Thoracic aorta (tissue), 2 donors: ENCODE data around the gene RASSF3. TPM values are rescaled to one million over a fixed set of nuclear protein-coding genes. Genes with fewer than 3 reads are reported as not detected.

ENCODE experiments used
- ATAC-seq: fragments of 150-250 bp; one replicate; pipeline ENCODE4 v1.8.0; 2017; ENCODE audit warnings: low read depth; ENCODE audit not compliant: insufficient number of reproducible peaks, low FRiP score
- DNase-seq: peaks from one replicate; pipeline ENCODE4 v3.0.0-alpha.2; 2020; ENCODE audit warnings: low spot score
- H3K27ac ChIP-seq, 2 donors: fragments of 200-600 bp; sonication (generic); 1 replicate in 1 of 2; 2 replicates in 1 of 2; pipeline ENCODE4 v1.5.1; 2016; ENCODE audit warnings: mild to moderate bottlenecking in 2 of 2, moderate library complexity in 2 of 2
- H3K27me3 ChIP-seq: fragments of 200-600 bp; sonication (generic); replicated peaks from 2 replicates; pipeline ENCODE4 v1.6.0; 2016; ENCODE audit warnings: mild to moderate bottlenecking; ENCODE audit not compliant: insufficient read depth
- H3K36me3 ChIP-seq: fragments of 200-600 bp; sonication (generic); one replicate; pipeline ENCODE4 v1.5.1; 2016
- H3K4me1 ChIP-seq, 2 donors: fragments of 200-600 bp; sonication (generic); 1 replicate in 1 of 2; 2 replicates in 1 of 2; pipeline versions ENCODE4 v1.5.1 to v1.6.0; 2016; ENCODE audit warnings: low read depth in 2 of 2, mild to moderate bottlenecking in 1 of 2; ENCODE audit not compliant: control insufficient read depth in 1 of 2
- H3K4me3 ChIP-seq: fragments of 200-600 bp; sonication (generic); 2 replicates; pipeline ENCODE4 v1.5.1; 2016; ENCODE audit warnings: mild to moderate bottlenecking
- H3K9me3 ChIP-seq: fragments of 200-600 bp; sonication (generic); 2 replicates; pipeline ENCODE4 v1.5.1; 2016
- CTCF ChIP-seq: fragments of 200-600 bp; sonication (generic); IDR thresholded peaks from one replicate; pipeline ENCODE4 v1.5.1; 2019; ENCODE audit warnings: antibody characterized with exemption
- total RNA-seq, 2 donors: library from RNA; depleted of rRNA; stranded (reverse); fragments of >200 nt; gene quantifications; one replicate each; pipeline versions ENCODE4 v1.1.0 to v1.2.3, GENCODE V29; 2016

Gene RASSF3
- total RNA-seq, 2 donors from 2014 or later: 126 to 149 TPM

- Histone ChIP-seq H3K36me3 (no peaks in the 10 kb centered on the region), H3K9me3 (no peaks in the 10 kb centered on the region), H3K27ac (no peak overlapping the region), H3K27me3 (no peaks in the 10 kb centered on the region), H3K4me1 (no peaks in the 10 kb centered on the region), H3K4me3 (no peak overlapping the region)
- TF ChIP-seq CTCF: no peak
- DNase-seq: no peak
- no peak for ATAC-seq
These were observed 11.5 kb upstream of the RASSF3 start for GRCh38 chr12:64598831-64599230.

GRCh38 chr12:64600164-64600561 lies 10.1 kb upstream of the RASSF3 start:
- Histone ChIP-seq H3K27me3 (no peaks in the 10 kb centered on the region), H3K27ac (no peak overlapping the region)

GRCh38 chr12:64603183-64603841 lies 7.0 kb upstream of the RASSF3 start:
- ATAC-seq: no peak
- H3K27ac ChIP-seq: no peak overlapping the region
- DNase-seq: no peak
- no peaks in the 10 kb centered on the region for H3K27me3 ChIP-seq
- no peaks in the 10 kb centered on the region for H3K9me3 ChIP-seq
- TF ChIP-seq CTCF: no peak
- H3K36me3 ChIP-seq: no peaks in the 10 kb centered on the region
- no peak overlapping the region for H3K4me3 ChIP-seq
- no peaks in the 10 kb centered on the region for H3K4me1 ChIP-seq

More at GRCh38 chr12:64600164-64600561, 10.1 kb upstream of the RASSF3 start:
- Histone ChIP-seq H3K9me3 (no peaks in the 10 kb centered on the region), H3K4me3 (no peak overlapping the region), H3K4me1 (no peaks in the 10 kb centered on the region), H3K36me3 (no peaks in the 10 kb centered on the region)
- TF ChIP-seq CTCF: no peak
- no peak for ATAC-seq
- no peak for DNase-seq

GRCh38 chr12:64608901-64609535 lies 1.3 kb upstream of the RASSF3 start:
- Histone ChIP-seq H3K36me3 (no peaks in the 10 kb centered on the region), H3K9me3 (no peaks in the 10 kb centered on the region), H3K27ac (peak overlapping the region; percentile 80 to 95), H3K4me1 (peaks cover 0 to 16% of the 10 kb centered on the region in 2 donors), H3K4me3 (peak overlapping the region; percentile 74), H3K27me3 (no peaks in the 10 kb centered on the region)
- no peak for TF ChIP-seq CTCF
- no peak for DNase-seq
- ATAC-seq: no peak

GRCh38 chr12:64609536-64610078 lies 688 bp upstream of the RASSF3 start:
- Histone ChIP-seq H3K27me3 (no peaks in the 10 kb centered on the region), H3K27ac (peak overlapping the region; percentile 80 to 95), H3K36me3 (no peaks in the 10 kb centered on the region), H3K4me3 (peak overlapping the region; percentile 74), H3K4me1 (peaks cover 5 to 22% of the 10 kb centered on the region in 2 donors), H3K9me3 (no peaks in the 10 kb centered on the region)
- DNase-seq: no peak
- no peak for ATAC-seq
- no peak for TF ChIP-seq CTCF
